Measurements from ENCODE around the gene ARPC1A.
A peak's percentile ranks its signal among the peaks of the same experiment; 100 is the strongest.
"Not testable (repeated sequence)": the region's sequence is repeated elsewhere in the genome, so short reads cannot be mapped to it uniquely, and the experiment has no call there.

Gene ARPC1A

DNA sequence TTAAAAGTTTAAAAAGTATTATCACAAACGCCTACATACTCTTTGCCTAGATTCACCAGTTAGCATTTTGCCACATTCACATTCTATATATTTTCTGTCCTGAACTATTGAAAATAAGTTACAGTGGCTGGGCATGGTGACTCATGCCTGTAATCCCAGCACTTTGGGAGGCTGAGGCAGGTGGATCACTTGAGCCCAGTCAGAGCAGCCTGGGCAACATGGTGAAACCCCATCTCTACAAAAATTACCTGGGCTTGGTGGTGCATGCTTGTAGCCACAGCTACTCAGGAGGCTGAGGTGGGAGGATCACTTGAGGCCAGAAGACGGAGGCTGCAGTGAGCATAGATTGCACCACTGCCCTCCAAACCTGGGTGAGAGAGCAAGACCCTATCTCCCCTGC lies 5.3 kb downstream of the ARPC1A start:
- DNase-seq (ENCODE audit: low spot score in 2 of 2), result no peak
- Histone ChIP-seq H3K4me3 (no peak overlapping the region), H3K27me3 (ENCODE audit: low read depth) (no peaks in the 10 kb centered on the region), H3K4me1 (peaks cover 16% of the 10 kb centered on the region), H3K36me3 (replicated peaks) (peaks cover 33% of the 10 kb centered on the region), H3K9me3 (no peaks in the 10 kb centered on the region)
- in situ Hi-C loops (cut with MboI; ENCODE audit: low sequenced_read_pairs), result no loop called here

DNA sequence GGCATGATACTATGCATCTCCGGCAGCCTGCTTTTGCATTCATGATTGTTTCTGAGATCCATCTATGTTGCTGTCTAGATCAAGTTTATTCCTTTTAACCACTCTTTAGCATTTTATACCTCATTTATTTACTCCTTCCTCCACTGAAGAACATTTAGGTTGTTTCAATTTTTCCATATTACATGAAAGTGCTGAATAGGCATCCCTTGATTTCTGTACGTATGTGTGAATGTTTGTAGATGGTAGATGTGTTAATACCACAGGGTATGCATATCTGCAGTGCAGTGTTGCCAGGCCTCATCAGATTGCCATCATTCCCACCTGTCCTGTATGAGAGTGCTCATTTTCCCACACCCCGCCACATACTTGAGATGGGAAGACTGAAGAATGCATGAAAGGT lies 13.9 kb downstream of the ARPC1A start:
- Histone ChIP-seq H3K4me1 (no peaks in the 10 kb centered on the region), H3K27me3 (ENCODE audit: low read depth) (no peaks in the 10 kb centered on the region), H3K9me3 (no peaks in the 10 kb centered on the region), H3K36me3 (replicated peaks) (peaks cover 82% of the 10 kb centered on the region), H3K4me3 (no peak overlapping the region)
- in situ Hi-C loops (cut with MboI; ENCODE audit: low sequenced_read_pairs), result no loop called here
- no peak for DNase-seq (ENCODE audit: low spot score in 2 of 2)

DNA sequence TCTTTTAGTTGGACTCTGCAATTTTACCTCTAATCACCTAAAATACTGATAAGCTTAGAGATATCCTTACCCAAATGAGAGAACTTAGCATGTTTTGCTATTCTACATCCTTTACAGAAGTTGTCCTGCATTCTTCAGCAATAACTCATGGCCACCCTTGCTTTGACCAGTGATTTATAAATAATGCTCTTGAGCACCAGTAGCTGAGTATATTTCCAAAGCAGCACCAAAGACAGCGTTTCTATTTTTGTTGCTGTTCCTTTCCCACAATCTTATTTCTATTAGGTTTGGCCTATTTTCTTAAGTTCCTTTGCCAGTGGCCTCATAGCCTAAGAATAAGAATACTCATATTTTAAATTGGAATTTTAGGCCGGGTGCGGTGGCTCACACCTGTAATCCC lies 15.0 kb downstream of the ARPC1A start:
- no peak overlapping the region for H3K4me3 ChIP-seq
- H3K27me3 ChIP-seq (ENCODE audit: low read depth), result no peaks in the 10 kb centered on the region
- no peak for DNase-seq (ENCODE audit: low spot score in 2 of 2)
- H3K4me1 ChIP-seq, result no peaks in the 10 kb centered on the region
- no peaks in the 10 kb centered on the region for H3K9me3 ChIP-seq
- in situ Hi-C loops (cut with MboI; ENCODE audit: low sequenced_read_pairs), result no loop called here
- peaks cover 79% of the 10 kb centered on the region for H3K36me3 ChIP-seq (replicated peaks)

DNA sequence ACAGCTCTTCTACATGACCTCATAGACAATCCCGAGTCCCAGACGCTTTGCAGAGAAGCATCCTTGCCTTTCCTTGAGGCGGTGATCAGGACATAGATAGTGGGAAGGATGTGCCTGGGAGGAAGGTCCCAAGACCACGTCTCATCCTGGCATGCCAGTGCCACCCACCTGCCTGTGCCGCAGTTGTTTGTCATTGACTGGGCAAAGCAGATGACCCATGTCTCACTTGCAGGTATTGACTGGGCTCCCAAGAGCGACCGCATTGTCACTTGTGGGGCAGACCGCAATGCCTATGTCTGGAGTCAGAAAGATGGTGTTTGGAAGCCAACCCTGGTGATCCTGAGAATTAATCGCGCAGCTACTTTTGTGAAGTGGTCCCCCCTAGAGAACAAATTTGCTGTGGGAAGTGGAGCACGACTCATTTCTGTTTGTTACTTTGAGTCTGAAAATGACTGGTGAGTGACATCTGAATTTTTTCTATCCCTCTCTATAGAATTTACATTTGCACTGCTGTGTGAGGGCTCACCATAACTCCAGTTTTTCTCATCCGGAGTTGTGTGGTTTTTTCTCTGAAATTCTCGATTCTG lies 18.5 kb downstream of the ARPC1A start:
- Histone ChIP-seq H3K4me1 (no peaks in the 10 kb centered on the region), H3K27me3 (ENCODE audit: low read depth) (no peaks in the 10 kb centered on the region), H3K9me3 (no peaks in the 10 kb centered on the region), H3K4me3 (no peak overlapping the region), H3K36me3 (replicated peaks) (peaks cover 77% of the 10 kb centered on the region)
- DNase-seq (ENCODE audit: low spot score in 2 of 2), result no peak
- in situ Hi-C loops (cut with MboI; ENCODE audit: low sequenced_read_pairs), result no loop called here

DNA sequence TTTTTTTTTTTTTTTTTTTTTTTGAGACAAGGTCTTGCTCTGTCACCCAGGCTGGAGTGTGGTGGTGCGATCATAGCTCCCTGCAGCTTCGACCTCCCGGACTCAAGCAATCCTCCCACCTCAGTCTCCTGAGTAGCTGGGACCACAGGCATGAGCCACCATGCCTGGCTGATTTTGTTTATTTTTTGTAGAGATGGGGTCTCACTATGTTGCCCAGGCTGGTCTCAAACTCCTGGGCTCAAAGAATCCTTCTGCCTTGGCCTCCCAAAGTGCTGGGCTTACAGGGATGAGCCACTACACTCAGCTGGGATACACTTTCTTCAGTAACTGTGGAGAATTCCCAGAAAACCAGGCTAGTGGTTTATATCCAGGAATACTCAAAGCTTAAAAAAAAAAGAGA lies 24.9 kb downstream of the ARPC1A start:
- H3K27me3 ChIP-seq (ENCODE audit: low read depth); DNase-seq (ENCODE audit: low spot score in 2 of 2); H3K9me3 ChIP-seq; H3K4me1 ChIP-seq; H3K4me3 ChIP-seq; in situ Hi-C loops (cut with MboI; ENCODE audit: low sequenced_read_pairs): not testable (repeated sequence)
- H3K36me3 ChIP-seq (replicated peaks), result peaks cover 68% of the 10 kb centered on the region

DNA sequence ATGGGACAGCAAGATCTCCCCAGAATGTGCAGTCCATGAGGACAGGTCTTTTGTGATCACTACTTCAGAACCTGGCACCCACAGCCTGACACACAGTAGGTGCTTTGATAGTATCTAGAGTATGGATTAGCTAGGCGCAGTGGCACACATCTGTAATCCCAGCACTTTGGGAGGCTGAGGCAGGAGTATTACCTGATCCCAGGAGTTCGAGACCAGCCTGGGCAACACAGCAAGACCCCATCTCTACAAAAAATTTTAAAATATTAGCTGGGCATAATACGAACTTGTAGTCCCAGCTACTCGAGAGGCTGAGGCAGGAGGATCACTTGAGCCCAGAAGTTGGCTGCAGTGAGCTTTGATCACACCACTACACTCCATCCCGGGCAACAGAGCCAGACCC lies 26.5 kb downstream of the ARPC1A start:
- Histone ChIP-seq H3K36me3 (replicated peaks) (peaks cover 64% of the 10 kb centered on the region), H3K9me3 (no peaks in the 10 kb centered on the region), H3K4me3 (no peak overlapping the region), H3K27me3 (ENCODE audit: low read depth) (no peaks in the 10 kb centered on the region), H3K4me1 (no peaks in the 10 kb centered on the region)
- no peak for DNase-seq (ENCODE audit: low spot score in 2 of 2)
- in situ Hi-C loops (cut with MboI; ENCODE audit: low sequenced_read_pairs), result no loop called here

DNA sequence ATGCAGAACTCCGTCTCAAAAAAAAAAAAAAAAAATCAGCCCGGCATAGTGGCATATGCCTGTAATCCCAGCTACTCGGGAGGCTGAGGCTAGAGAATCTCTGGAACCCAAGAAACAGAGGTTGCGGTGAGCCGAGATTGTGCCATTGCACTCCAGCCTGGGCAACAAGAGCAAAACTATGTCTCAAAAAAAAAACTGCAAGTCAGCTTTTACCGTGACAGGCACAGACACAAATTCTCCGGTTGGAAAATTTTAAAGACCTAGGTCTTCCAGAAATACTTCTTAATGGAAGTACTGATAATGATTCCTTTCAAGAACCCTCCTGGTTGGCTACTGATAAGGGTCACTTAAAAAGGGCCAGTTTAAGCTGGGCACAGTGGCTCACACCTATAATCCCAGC lies 29.4 kb downstream of the ARPC1A start:
- Histone ChIP-seq H3K9me3 (no peaks in the 10 kb centered on the region), H3K27me3 (ENCODE audit: low read depth) (no peaks in the 10 kb centered on the region), H3K36me3 (replicated peaks) (peaks cover 68% of the 10 kb centered on the region), H3K4me1 (no peaks in the 10 kb centered on the region), H3K4me3 (no peak overlapping the region)
- in situ Hi-C loops (cut with MboI; ENCODE audit: low sequenced_read_pairs), result no loop called here
- DNase-seq (ENCODE audit: low spot score in 2 of 2), result no peak

DNA sequence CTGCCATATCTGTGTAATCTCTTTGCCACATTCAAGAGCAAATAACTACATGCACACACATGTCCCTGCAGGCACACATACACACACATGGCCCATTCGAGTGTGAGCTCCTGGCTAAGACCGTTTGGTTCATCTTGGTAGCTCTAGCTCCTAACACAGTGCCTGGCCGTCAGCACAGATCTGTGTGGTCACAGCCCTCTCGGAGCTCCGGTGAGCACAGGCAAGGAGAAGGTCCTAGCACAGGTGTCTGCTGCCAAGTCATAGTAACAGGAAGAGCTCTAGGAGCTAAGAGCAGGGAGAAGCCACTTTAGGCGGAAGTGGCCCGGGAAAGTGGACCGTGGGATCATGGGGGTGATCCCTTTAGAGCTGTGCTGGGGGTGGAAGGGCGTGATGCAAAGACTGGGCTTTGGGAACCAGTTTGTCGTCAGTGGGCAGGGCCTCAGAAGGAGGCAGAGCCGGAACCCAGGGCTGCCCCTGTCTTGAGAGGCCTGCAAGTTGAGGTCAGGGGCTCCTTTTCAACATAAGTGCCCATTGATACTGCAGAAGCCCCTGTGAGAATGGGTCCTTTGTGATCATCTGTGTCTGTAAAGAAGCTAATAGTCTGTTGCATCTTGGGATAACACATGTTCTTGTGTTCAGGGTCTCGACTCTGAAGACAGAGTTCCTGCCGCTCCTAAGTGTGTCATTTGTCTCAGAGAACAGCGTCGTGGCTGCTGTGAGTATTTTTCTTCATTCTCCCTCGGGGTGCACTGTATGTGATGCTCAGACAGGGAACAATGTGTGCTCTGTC lies 32.2 kb downstream of the ARPC1A start:
- H3K27me3 ChIP-seq (ENCODE audit: low read depth), result no peaks in the 10 kb centered on the region
- no peaks in the 10 kb centered on the region for H3K4me1 ChIP-seq
- in situ Hi-C loops (cut with MboI; ENCODE audit: low sequenced_read_pairs), result no loop called here
- no peaks in the 10 kb centered on the region for H3K9me3 ChIP-seq
- H3K4me3 ChIP-seq, result no peak overlapping the region
- DNase-seq (ENCODE audit: low spot score in 2 of 2), result no peak
- peaks cover 79% of the 10 kb centered on the region for H3K36me3 ChIP-seq (replicated peaks)

DNA sequence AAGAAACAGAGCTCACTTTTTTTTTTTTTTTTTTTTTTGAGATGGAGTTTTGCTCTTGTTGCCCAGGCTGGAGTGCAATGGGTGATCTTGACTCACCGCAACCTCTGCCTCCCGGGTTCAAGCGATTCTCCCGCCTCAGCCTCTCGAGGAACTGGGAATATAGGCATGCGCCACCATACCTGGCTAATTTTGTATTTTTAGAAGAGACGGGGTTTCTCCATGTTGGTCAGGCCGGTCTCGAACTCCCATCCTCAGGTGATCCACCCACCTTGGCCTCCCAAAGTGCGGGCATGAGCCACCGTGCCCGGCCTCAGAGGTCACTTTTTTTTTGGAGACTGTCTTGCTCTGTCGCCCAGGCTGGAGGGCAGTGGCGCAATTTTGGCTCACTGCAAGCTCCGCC lies 32.8 kb downstream of the ARPC1A start:
- H3K4me1 ChIP-seq; H3K27me3 ChIP-seq (ENCODE audit: low read depth); H3K4me3 ChIP-seq; DNase-seq (ENCODE audit: low spot score in 2 of 2); H3K9me3 ChIP-seq; in situ Hi-C loops (cut with MboI; ENCODE audit: low sequenced_read_pairs): not testable (repeated sequence)
- peaks cover 75% of the 10 kb centered on the region for H3K36me3 ChIP-seq (replicated peaks)

DNA sequence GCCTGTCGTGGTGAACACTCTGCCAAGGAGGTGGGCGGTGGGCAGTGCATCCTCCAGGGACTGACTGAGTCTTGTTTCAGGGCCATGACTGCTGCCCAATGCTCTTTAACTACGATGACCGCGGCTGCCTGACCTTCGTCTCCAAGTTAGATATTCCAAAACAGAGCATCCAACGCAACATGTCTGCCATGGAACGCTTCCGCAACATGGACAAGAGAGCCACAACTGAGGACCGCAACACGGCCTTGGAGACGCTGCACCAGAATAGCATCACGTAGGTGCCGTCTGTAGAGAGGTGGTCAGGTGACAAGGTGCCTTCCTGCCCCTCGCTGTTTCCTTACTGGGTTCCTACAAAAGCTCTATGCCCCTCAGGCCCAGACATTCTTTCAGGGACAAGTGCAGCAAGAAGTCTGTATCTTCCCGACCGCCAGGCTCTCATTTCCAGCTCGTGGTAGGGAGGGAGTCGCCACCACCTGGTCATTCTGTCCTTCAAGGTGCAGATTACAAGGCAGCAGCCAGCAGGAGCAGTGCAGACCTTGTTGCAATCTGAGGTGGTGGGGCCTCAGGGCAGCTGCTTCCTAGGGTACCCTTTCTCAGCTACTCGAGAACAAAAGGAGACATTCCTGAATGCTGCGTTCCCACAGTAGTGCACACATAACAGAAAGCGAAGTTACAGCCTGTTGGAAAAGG lies 33.9 kb downstream of the ARPC1A start:
- Histone ChIP-seq H3K4me3 (no peak overlapping the region), H3K9me3 (no peaks in the 10 kb centered on the region), H3K36me3 (replicated peaks) (peaks cover 74% of the 10 kb centered on the region), H3K4me1 (no peaks in the 10 kb centered on the region), H3K27me3 (ENCODE audit: low read depth) (no peaks in the 10 kb centered on the region)
- in situ Hi-C loops (cut with MboI; ENCODE audit: low sequenced_read_pairs), result no loop called here
- DNase-seq (ENCODE audit: low spot score in 2 of 2), result no peak

DNA sequence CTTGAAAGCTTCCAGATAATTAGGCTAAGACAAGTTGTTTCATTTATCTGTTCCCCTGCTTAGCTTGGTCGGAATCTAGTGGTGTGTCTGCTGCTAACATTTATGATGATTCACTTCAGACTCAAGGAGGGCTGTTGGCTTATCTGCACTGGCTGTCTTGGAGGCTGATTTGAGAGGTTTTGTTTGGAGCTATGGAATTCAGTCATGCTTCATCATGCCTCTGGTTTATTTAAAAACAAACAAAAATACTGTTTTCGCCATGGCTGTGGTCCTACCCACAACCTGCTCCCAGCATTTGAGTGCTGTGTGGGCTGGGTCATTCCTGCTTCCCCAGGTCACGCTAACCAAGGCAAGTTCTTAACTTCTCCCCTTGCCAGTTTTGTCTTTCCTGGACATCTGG lies 37.1 kb downstream of the ARPC1A start:
- Histone ChIP-seq H3K4me3 (no peak overlapping the region), H3K27me3 (ENCODE audit: low read depth) (no peaks in the 10 kb centered on the region), H3K36me3 (replicated peaks) (peaks cover 73% of the 10 kb centered on the region), H3K4me1 (no peaks in the 10 kb centered on the region), H3K9me3 (no peaks in the 10 kb centered on the region)
- DNase-seq (ENCODE audit: low spot score in 2 of 2), result no peak
- in situ Hi-C loops (cut with MboI; ENCODE audit: low sequenced_read_pairs), result no loop called here

DNA sequence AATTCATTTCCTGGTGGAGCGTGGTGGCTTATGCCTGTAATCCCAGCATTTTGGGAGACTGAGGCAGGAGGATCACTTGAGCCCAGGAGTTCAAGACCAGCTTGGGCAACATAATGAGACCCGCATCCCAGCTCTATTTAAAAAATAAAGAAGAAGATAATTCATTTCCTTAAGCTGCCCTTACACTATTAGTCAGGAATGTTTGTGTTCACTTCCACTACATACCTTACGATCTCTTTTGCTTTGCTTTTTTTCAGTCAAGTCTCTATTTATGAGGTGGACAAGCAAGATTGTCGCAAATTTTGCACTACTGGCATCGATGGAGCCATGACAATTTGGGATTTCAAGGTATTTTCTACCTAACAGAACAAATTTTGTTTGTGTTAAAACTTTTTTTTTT lies 37.6 kb downstream of the ARPC1A start:
- no peak for DNase-seq (ENCODE audit: low spot score in 2 of 2)
- Histone ChIP-seq H3K9me3 (no peaks in the 10 kb centered on the region), H3K4me1 (no peaks in the 10 kb centered on the region), H3K4me3 (no peak overlapping the region), H3K36me3 (replicated peaks) (peaks cover 68% of the 10 kb centered on the region), H3K27me3 (ENCODE audit: low read depth) (no peaks in the 10 kb centered on the region)
- in situ Hi-C loops (cut with MboI; ENCODE audit: low sequenced_read_pairs), result no loop called here

DNA sequence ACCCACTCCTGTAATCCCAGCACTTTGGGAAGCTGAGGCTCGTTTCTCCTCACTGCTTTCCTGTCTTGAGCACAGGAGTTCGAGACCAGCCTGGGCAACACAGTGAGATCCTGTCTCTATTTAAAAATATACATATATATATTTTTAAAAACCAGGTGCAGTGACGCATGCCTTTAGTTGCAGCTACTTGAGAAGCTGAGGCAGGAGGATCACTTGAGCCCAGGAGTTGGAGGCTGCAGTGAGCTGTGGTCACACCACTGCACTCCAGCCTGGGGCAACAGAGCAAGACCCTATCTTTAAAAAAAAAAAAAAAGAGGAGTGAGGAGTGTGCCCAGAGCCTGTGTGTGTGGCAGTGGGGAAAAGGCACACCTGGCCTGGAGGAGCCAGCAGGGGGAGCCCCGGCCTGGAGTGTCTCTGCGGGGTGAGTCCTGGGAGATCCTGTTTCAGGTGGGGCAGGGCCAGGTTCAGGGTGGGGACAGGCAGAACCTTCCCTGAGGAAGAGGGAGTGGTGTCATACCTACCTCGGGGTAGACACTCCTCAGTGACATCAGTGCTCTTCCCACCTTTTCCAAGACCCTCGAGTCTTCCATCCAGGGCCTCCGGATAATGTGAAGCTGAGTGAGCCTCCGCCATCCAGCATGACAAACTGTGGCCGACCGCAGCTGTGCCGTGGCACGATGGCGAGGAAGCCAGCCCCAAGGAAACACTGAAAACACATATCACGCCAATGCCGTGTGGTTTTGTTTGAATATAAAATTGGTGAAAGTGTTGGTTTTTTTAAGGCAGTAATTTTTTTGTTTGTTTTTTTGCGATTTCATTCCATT lies 39.8 kb downstream of the ARPC1A start:
- no peaks in the 10 kb centered on the region for H3K4me1 ChIP-seq
- no peaks in the 10 kb centered on the region for H3K9me3 ChIP-seq
- in situ Hi-C loops (cut with MboI; ENCODE audit: low sequenced_read_pairs), result no loop called here
- peak in 1 of 2 experiments; percentile 48 for DNase-seq (ENCODE audit: low spot score in 2 of 2)
- no peak overlapping the region for H3K4me3 ChIP-seq
- H3K27me3 ChIP-seq (ENCODE audit: low read depth), result no peaks in the 10 kb centered on the region
- H3K36me3 ChIP-seq (replicated peaks), result peaks cover 47% of the 10 kb centered on the region

DNA sequence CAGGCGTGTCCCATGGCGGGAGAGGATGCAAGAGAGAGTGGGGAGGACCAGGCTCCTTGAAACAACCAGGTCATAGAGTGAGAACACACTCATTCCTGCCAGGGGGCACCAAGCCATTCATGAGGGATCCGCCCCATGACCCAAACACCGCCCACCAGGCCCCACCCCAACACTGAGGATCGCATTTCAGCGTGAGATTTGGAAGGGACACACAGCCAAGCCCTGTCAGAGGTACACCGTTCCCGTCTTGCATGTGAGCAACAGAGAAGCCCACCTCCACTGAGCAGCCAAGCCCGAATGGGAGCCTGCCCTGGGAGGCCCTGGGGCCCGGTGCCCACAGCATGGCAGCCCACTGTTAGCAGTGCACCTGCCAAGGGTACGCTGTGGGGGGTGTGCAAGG lies 40.9 kb downstream of the ARPC1A start:
- H3K4me1 ChIP-seq, result no peaks in the 10 kb centered on the region
- in situ Hi-C loops (cut with MboI; ENCODE audit: low sequenced_read_pairs), result no loop called here
- no peak for DNase-seq (ENCODE audit: low spot score in 2 of 2)
- peaks cover 35% of the 10 kb centered on the region for H3K36me3 ChIP-seq (replicated peaks)
- H3K9me3 ChIP-seq, result no peaks in the 10 kb centered on the region
- H3K4me3 ChIP-seq, result no peak overlapping the region
- H3K27me3 ChIP-seq (ENCODE audit: low read depth), result no peaks in the 10 kb centered on the region
